ENCODE results near the gene DIP2C. TPM values are rescaled to one million over a fixed set of nuclear protein-coding genes. Genes with fewer than 3 reads are reported as not detected.
A peak's percentile ranks its signal among the peaks of the same experiment; 100 is the strongest.
"Not testable (repeated sequence)": the region's sequence is repeated elsewhere in the genome, so short reads cannot be mapped to it uniquely, and the experiment has no call there.

The DIP2C gene
- polyA plus RNA-seq, 12 donors = 18.1 to 31.7 (median 26.1) TPM; not detected in 1

GRCh38 chr10:335151-335800 lies 354.2 kb downstream of the DIP2C start:
- no peak for DNase-seq

- DNase-seq = no peak
Measured at GRCh38 chr10:331186-331585, 358.3 kb downstream of the DIP2C start.

- DNase-seq = peak; percentile 96
Measured at GRCh38 chr10:329361-330099, 359.9 kb downstream of the DIP2C start.

- DNase-seq = no peak
Measured at GRCh38 chr10:327889-328852, 361.3 kb downstream of the DIP2C start.

DNA sequence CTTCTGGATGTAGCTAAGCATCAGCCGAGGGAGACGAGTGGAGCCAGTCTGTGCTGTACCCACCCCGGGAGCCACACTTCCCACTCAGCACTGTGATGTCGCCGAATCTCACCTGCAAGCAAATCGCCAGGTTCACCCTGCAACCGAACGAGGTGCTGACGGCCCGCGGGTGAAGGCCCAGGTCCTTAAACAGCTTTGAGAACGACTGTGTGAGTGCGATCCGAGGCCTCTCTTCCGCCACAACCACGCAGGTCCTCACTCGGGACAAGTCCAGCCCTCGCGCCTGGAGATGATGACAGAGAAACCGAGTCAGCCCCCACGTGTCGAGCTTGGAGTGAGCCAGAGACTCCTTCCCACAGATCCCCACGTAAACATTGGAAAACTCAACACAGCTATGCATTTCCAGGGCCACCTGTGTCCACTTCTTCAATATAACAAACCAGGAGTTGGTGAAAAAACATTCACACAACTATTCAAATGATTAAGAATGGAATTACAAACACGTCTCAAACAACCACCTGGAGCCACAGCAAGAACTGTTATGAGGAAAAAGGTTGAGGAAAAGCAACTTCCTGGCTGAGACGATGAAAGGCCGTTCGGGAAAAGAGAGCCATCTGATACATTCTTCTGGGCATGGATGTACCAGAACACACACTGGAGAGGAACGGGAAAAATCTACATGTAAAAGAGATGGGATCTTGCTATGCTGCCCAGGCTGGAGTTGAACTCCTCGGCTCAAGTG lies 362.4 kb downstream of the DIP2C start:
- DNase-seq = no peak

- DNase-seq = no peak
Measured at GRCh38 chr10:326350-326749, 363.1 kb downstream of the DIP2C start.

DNA sequence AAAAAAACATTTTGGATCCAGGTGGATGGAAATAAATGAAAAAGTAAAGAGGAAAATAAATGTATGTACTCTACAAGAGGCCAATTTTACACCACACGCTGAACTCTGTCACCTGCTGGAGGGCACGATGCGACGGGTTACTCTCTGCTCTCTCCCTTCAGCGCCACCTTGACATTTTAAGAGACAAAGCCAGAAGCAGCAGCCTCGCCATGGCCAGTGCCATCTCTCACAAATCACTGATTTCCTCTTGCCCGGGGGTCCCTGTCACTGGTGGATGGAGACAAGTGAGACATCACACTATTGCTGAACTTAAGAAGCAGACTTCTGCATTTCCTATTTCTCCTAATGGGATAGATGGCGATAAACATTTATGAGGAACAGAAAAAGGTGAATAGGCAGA lies 364.2 kb downstream of the DIP2C start:
- DNase-seq = no peak

DNA sequence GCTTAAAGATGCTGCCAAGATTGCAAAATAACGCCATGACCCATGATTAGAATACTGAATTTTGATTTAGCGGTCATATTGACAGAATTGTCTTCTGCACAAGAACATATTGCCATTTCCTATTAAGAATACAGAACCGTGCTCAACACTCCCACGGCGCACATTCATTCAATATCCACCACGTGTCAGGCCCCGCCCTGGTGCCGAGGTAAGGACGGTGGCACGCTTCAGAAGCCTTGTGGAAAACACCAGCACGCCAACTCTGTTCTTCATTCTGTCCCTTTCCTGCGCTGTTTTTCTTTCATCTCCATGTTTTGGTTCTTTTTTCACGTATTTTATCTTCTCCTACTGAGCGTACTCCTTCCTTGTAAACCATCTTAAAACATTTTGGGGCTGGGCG lies 364.9 kb downstream of the DIP2C start:
- no peak for DNase-seq

- DNase-seq = peak; percentile 62
Measured at GRCh38 chr10:323651-324293, 365.7 kb downstream of the DIP2C start.

- DNase-seq = not testable (repeated sequence)
Measured at GRCh38 chr10:323046-323445, 366.4 kb downstream of the DIP2C start.

DNA sequence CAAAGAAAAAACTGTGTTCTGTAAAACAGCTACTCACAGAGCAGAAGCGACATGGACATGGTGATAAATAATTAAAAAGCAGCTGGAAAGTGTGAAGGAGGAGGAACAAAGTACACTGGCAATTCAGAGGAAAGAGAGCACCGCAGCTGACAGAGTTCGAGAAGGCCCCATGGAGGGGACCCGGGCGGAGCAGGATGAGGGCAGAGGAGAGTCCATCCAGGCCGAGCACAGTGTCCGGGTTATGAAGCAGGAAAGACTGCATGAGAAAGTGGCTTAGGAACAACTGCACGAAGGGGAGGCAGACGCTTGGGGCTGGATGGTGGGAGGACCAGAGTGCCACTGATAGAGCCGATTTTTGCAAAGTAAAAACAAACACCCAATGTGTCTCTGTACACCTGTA lies 368.7 kb downstream of the DIP2C start:
- DNase-seq = no peak

DNA sequence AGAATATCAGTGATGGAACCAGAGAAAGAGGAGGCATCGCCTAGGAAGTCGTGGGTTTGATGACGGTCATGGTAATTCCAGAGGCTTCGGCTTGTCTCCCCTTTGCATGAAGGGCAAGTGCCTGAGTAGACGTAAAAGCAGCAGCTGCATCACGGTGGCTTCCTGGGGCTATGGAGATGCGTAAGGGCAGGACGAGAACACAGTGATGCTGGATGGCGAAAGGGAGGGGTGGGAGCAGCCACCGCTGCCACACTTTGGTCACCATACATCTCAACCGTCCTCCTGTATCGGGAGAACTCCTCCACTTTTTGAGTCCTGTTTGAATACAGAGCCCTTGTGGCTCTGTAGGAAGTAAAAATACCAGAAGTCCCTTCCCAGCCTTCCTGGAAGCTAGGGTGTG lies 371.5 kb downstream of the DIP2C start:
- no peak for DNase-seq

DNA sequence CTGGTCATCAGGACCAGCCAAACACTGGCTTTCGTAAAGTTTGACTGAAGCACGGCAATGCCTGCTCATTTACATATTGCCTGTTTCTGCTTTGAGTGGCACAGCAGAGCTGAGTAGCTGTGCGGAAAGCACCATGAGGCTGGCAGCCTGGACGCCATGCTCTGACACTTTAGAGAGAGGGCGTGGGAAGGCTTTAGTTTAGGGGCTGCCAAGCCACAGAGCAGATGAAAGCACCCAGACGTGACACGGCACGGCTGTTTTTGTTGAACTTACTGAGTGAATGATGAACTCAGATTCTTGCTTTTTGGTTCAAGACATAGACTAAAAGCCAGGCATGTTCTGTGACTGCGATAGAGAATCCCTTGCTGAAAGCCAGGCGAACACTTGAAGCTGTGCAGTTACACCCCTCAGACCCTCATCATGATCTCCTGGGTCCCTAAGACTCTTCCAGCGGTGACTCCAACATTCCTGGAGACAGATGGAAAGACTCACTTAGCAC lies 372.1 kb downstream of the DIP2C start:
- no peak for DNase-seq

- DNase-seq = no peak
Measured at GRCh38 chr10:316390-316789, 373.1 kb downstream of the DIP2C start.

- no peak for DNase-seq
Measured at GRCh38 chr10:314871-315270, 374.6 kb downstream of the DIP2C start.

DNA sequence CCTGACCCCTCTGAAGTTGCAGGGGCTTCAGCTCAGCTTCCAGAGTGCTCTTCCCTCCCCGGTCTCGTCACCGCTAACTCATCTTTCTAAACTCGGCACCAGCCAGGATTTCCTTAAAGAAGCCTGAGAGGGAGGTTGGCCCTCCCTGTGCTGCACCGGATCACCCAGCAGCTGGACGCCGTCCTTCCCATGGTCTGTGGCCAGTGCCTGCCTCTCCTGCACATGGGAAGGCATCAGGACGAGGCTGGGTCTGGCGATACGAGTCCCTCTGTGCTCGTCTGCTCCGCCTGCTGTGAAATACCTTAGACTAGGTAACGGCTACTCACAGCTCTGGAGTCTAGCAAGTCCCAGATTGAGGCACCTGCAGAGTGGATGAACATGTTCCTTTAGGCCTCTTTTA lies 375.1 kb downstream of the DIP2C start:
- DNase-seq = no peak

DNA sequence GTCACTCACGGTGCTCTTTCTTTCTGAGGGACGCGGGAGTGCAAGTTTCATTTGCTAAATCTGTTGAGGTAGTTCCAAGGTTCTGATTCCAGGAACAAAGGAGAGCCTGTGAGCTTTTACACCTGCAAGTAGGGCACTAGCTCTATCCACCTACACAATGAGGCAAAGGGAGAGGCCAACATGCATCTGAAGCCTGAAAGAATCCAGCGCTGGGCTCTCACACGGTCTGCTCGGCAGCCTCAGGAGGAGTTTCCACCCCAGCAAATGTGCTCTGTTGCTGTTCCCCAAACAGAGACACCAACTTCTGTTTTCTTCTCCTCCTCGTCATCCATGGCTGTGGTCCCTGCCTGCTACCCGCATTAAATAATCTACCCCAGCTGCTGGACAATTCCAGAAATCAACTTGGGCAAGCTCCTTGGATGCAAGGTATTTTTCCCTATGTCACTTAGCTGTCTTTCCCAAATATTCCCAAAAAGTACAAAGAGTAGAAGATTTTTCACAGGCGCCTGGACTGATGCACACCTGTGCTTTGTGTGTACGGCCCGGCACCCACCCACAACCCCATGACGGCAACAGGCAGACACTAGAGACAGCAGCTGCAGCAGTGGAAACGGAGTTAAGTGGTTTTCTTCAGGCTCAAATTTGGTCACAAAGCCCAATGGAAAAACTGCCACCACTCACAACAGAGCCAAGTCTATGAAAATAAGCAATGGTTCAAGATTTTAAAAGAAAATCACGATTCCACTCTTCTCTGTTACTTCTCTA lies 377.4 kb downstream of the DIP2C start:
- DNase-seq = no peak

- DNase-seq = no peak
Measured at GRCh38 chr10:310976-311639, 378.4 kb downstream of the DIP2C start.

DNA sequence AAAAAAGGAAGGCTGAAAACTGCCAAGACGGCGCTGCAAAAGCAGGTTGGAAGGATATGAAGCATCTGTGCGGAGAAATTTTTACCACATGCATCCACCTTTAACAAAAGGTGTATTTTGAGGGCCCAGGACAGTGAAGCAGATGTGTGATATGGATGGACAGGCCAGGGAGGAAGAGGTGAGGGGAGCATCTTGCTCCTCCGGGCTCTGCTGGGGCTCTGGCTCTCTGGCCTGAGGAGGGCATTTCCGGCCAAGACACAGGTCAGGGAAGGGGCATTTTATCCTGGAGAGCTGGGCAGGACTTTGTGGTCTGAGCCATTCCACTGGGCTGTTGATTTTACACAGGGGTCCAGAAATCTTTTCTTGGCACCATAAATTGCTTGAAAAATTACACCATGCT lies 379.1 kb downstream of the DIP2C start:
- no peak for DNase-seq

Data from muscle of arm (tissue), 12 donors.